Spleen (tissue), 7 donors: Measurements from ENCODE around the gene CSNK1G2.

ENCODE experiments used
- POLR2A ChIP-seq, 3 donors: fragments of 450-650 bp; IDR thresholded peaks; one replicate each; pipeline ENCODE4 v1.5.1; 2017; ENCODE audit warnings: antibody characterized with exemption in 3 of 3, mild to moderate bottlenecking in 1 of 3
- TF ChIP-seq, protein P1 (sequence below), 11 experiments: fragments of 200-600 bp in 7 of 11; fragments of 450-650 bp in 4 of 11; sonication (generic) in 4 of 11; IDR thresholded peaks in 8 of 11; conservative IDR thresholded peaks in 3 of 11; 1 replicate in 7 of 11; 2 replicates in 4 of 11; pipeline versions ENCODE4 v1.4.0 to v1.8.0; 2016 to 2021; ENCODE audit warnings: antibody characterized with exemption in 11 of 11, inconsistent platforms in 4 of 11, mild to moderate bottlenecking in 1 of 11
- donor health status: DM: no; HTN: no; CAD: no; lungs with moderate emphysema.
- donor health status: DM: no; HTN: no; CAD: no.
- donor health status: DM: no; HTN: no; CAD: no.

- TF ChIP-seq POLR2A (IDR thresholded peaks at IDR 0.05), result no peak
- TF ChIP-seq, protein P1, sequence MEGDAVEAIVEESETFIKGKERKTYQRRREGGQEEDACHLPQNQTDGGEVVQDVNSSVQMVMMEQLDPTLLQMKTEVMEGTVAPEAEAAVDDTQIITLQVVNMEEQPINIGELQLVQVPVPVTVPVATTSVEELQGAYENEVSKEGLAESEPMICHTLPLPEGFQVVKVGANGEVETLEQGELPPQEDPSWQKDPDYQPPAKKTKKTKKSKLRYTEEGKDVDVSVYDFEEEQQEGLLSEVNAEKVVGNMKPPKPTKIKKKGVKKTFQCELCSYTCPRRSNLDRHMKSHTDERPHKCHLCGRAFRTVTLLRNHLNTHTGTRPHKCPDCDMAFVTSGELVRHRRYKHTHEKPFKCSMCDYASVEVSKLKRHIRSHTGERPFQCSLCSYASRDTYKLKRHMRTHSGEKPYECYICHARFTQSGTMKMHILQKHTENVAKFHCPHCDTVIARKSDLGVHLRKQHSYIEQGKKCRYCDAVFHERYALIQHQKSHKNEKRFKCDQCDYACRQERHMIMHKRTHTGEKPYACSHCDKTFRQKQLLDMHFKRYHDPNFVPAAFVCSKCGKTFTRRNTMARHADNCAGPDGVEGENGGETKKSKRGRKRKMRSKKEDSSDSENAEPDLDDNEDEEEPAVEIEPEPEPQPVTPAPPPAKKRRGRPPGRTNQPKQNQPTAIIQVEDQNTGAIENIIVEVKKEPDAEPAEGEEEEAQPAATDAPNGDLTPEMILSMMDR (IDR thresholded peaks at IDR 0.05 in 8 of 11, conservative IDR thresholded peaks at IDR 0.05 in 3 of 11), result no peak
These were observed 86.4 kb downstream of the CSNK1G2 start for GRCh38 chr19:2027361-2027760.
